HG03442 (cell line): ENCODE results near the gene GAL3ST2.
"Not testable (repeated sequence)": the region's sequence is repeated elsewhere in the genome, so short reads cannot be mapped to it uniquely, and the experiment has no call there.

ENCODE experiments used
- ATAC-seq: cut with Tn5 transposase; IDR thresholded peaks from one replicate; pipeline ENCODE4 v1.9.1; 2021; ENCODE audit warnings: mild to moderate bottlenecking, moderate library complexity; ENCODE audit not compliant: unreplicated experiment

The GAL3ST2 gene

GRCh38 chr2:241776336-241777169 lies at the start of gene GAL3ST2:
GAL3ST2 (plus strand) TSS chr2:241776822; CDS start chr2:241776956, 134 bp downstream.
- no peak for ATAC-seq

- no peak for ATAC-seq
Observed at GRCh38 chr2:241728000-241728399, 48.6 kb upstream of the GAL3ST2 start.

- ATAC-seq, result no peak
Observed at GRCh38 chr2:241728627-241729026, 48.0 kb upstream of the GAL3ST2 start.

GRCh38 chr2:241729868-241730267 lies 46.8 kb upstream of the GAL3ST2 start:
- ATAC-seq, result no peak

- no peak for ATAC-seq
Observed at GRCh38 chr2:241730671-241731293, 45.8 kb upstream of the GAL3ST2 start.

GRCh38 chr2:241732513-241733186 lies 44.0 kb upstream of the GAL3ST2 start:
- not testable (repeated sequence) for ATAC-seq

- ATAC-seq, result no peak
Observed at GRCh38 chr2:241733391-241734207, 43.0 kb upstream of the GAL3ST2 start.

- no peak for ATAC-seq
Observed at GRCh38 chr2:241734208-241734466, 42.5 kb upstream of the GAL3ST2 start.

GRCh38 chr2:241734467-241735208 lies 42.0 kb upstream of the GAL3ST2 start, which contains the start of gene D2HGDH:
D2HGDH (plus strand) TSS chr2:241734630; CDS start chr2:241735225, 595 bp downstream.
- ATAC-seq, result peak; percentile 72

GRCh38 chr2:241736111-241736510 lies 40.5 kb upstream of the GAL3ST2 start:
- no peak for ATAC-seq

GRCh38 chr2:241738040-241738686 lies 38.5 kb upstream of the GAL3ST2 start:
- ATAC-seq, result no peak

- ATAC-seq, result no peak
Observed at GRCh38 chr2:241739177-241739576, 37.4 kb upstream of the GAL3ST2 start.

GRCh38 chr2:241739651-241740050 lies 37.0 kb upstream of the GAL3ST2 start:
- ATAC-seq, result no peak

- no peak for ATAC-seq
Observed at GRCh38 chr2:241741016-241741415, 35.6 kb upstream of the GAL3ST2 start.

GRCh38 chr2:241742320-241742939 lies 34.2 kb upstream of the GAL3ST2 start:
- no peak for ATAC-seq

- ATAC-seq, result not testable (repeated sequence)
Observed at GRCh38 chr2:241743008-241743407, 33.6 kb upstream of the GAL3ST2 start.

GRCh38 chr2:241743620-241744019 lies 33.0 kb upstream of the GAL3ST2 start:
- ATAC-seq, result no peak

GRCh38 chr2:241744028-241744754 lies 32.4 kb upstream of the GAL3ST2 start:
- no peak for ATAC-seq

GRCh38 chr2:241745276-241745675 lies 31.3 kb upstream of the GAL3ST2 start:
- no peak for ATAC-seq
